ENCODE results near the gene SYCE3. TPM values are rescaled to one million over a fixed set of nuclear protein-coding genes. Genes with fewer than 3 reads are reported as not detected.

SYCE3 gene
- total and polyA plus RNA-seq, 2 experiments from 2014 or later: not detected

- H3K4me3 ChIP-seq: no peak overlapping the region
- Mint-ChIP-seq H3K4me3 (no peak overlapping the region), H3K36me3 (ENCODE audit: low read depth) (peaks cover 42% of the 10 kb centered on the region), H3K27ac (no peak overlapping the region), H3K9me3 (no peaks in the 10 kb centered on the region), H3K4me1 (no peaks in the 10 kb centered on the region), H3K27me3 (ENCODE audit: insufficient read depth, low read depth, poor library complexity) (peaks cover 5% of the 10 kb centered on the region)
- H3F3A ChIP-seq (replicated peaks; ENCODE audit: low read depth): no peaks in the 10 kb centered on the region
- no peak overlapping the region for H2AFZ ChIP-seq
- DNase-seq (ENCODE audit: low spot score) (no peak), ATAC-seq (no peak)
- no peak overlapping the region for H3K27ac ChIP-seq (ENCODE audit: low read depth)
- H3K4me1 ChIP-seq (ENCODE audit: insufficient read depth): no peaks in the 10 kb centered on the region
- H3K27me3 ChIP-seq (ENCODE audit: insufficient read depth): no peaks in the 10 kb centered on the region
- H4K20me1 ChIP-seq (replicated peaks; ENCODE audit: insufficient read depth): no peaks in the 10 kb centered on the region
- no peaks in the 10 kb centered on the region for H3K9me2 ChIP-seq (ENCODE audit: insufficient read depth)
- H3K36me3 ChIP-seq (ENCODE audit: insufficient read depth): no peaks in the 10 kb centered on the region
- TF ChIP-seq ZNF114 (CRISPR knock-in tag; IDR thresholded peaks at IDR 0.05): no peak
- TF ChIP-seq STAT1 (IDR thresholded peaks at IDR 0.05; ENCODE audit: unreplicated experiment): no peak
- no peak for TF ChIP-seq ETS1 (IDR thresholded peaks at IDR 0.05)
- TF ChIP-seq NANOG (IDR thresholded peaks at IDR 0.05; ENCODE audit: borderline replicate concordance): no peak
- no peak for TF ChIP-seq ZNF462 (CRISPR knock-in tag; IDR thresholded peaks at IDR 0.05)
- TF ChIP-seq CREB1 (CRISPR knock-in tag; IDR thresholded peaks at IDR 0.05; ENCODE audit: low read depth): no peak
- no peak for TF ChIP-seq JUNB (IDR thresholded peaks at IDR 0.05; ENCODE audit: unreplicated experiment)
- no peak for TF ChIP-seq ZNF331 (CRISPR knock-in tag; IDR thresholded peaks at IDR 0.05; ENCODE audit: low read depth)
- TF ChIP-seq, protein P1, sequence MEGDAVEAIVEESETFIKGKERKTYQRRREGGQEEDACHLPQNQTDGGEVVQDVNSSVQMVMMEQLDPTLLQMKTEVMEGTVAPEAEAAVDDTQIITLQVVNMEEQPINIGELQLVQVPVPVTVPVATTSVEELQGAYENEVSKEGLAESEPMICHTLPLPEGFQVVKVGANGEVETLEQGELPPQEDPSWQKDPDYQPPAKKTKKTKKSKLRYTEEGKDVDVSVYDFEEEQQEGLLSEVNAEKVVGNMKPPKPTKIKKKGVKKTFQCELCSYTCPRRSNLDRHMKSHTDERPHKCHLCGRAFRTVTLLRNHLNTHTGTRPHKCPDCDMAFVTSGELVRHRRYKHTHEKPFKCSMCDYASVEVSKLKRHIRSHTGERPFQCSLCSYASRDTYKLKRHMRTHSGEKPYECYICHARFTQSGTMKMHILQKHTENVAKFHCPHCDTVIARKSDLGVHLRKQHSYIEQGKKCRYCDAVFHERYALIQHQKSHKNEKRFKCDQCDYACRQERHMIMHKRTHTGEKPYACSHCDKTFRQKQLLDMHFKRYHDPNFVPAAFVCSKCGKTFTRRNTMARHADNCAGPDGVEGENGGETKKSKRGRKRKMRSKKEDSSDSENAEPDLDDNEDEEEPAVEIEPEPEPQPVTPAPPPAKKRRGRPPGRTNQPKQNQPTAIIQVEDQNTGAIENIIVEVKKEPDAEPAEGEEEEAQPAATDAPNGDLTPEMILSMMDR (conservative IDR thresholded peaks at IDR 0.05; ENCODE audit: low read depth in 2 of 2): no peak
- TF ChIP-seq, protein P2, sequence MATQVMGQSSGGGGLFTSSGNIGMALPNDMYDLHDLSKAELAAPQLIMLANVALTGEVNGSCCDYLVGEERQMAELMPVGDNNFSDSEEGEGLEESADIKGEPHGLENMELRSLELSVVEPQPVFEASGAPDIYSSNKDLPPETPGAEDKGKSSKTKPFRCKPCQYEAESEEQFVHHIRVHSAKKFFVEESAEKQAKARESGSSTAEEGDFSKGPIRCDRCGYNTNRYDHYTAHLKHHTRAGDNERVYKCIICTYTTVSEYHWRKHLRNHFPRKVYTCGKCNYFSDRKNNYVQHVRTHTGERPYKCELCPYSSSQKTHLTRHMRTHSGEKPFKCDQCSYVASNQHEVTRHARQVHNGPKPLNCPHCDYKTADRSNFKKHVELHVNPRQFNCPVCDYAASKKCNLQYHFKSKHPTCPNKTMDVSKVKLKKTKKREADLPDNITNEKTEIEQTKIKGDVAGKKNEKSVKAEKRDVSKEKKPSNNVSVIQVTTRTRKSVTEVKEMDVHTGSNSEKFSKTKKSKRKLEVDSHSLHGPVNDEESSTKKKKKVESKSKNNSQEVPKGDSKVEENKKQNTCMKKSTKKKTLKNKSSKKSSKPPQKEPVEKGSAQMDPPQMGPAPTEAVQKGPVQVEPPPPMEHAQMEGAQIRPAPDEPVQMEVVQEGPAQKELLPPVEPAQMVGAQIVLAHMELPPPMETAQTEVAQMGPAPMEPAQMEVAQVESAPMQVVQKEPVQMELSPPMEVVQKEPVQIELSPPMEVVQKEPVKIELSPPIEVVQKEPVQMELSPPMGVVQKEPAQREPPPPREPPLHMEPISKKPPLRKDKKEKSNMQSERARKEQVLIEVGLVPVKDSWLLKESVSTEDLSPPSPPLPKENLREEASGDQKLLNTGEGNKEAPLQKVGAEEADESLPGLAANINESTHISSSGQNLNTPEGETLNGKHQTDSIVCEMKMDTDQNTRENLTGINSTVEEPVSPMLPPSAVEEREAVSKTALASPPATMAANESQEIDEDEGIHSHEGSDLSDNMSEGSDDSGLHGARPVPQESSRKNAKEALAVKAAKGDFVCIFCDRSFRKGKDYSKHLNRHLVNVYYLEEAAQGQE (IDR thresholded peaks at IDR 0.05; ENCODE audit: unreplicated experiment): no peak
- H3K4me2 ChIP-seq: no peak overlapping the region
- H3K79me2 ChIP-seq (replicated peaks; ENCODE audit: insufficient read depth): no peaks in the 10 kb centered on the region
These were observed 7.3 kb upstream of the SYCE3 start for GRCh38 chr22:50569896-50570535.

All from GM23338 (cell line).